Lung (tissue), 12 donors: Measurements from ENCODE around the gene CSK. TPM values are rescaled to one million over a fixed set of nuclear protein-coding genes. Genes with fewer than 3 reads are reported as not detected.
"Not testable (repeated sequence)": the region's sequence is repeated elsewhere in the genome, so short reads cannot be mapped to it uniquely, and the experiment has no call there.

Experiments
- ATAC-seq: fragments of 200-7000 bp; cut with Tn5 transposase; one replicate; pipeline ENCODE4 v1.9.1; 2020; ENCODE audit warnings: moderate number of reproducible peaks; ENCODE audit not compliant: insufficient read depth, low FRiP score
- DNase-seq, 3 donors: peaks; one replicate each; pipeline ENCODE4 v3.0.0-alpha.2; 2013 to 2017
- H3K27ac ChIP-seq, 2 donors: one replicate each; pipeline ENCODE4 v1.5.1; 2013; ENCODE audit warnings: mild to moderate bottlenecking in 2 of 2, moderate library complexity in 2 of 2, control low read depth in 1 of 2, inconsistent platforms in 1 of 2, low read depth in 1 of 2, low read length in 1 of 2
- H3K27me3 ChIP-seq, 3 donors: one replicate each; pipeline ENCODE4 v1.5.1; 2013; ENCODE audit warnings: low read length in 2 of 3; ENCODE audit not compliant: control insufficient read depth in 3 of 3, insufficient read depth in 3 of 3
- H3K36me3 ChIP-seq, 4 donors: one replicate each; pipeline ENCODE4 v1.5.1; 2013; ENCODE audit warnings: low read length in 4 of 4, mild to moderate bottlenecking in 1 of 4, moderate library complexity in 1 of 4; ENCODE audit not compliant: control insufficient read depth in 4 of 4, insufficient read depth in 4 of 4
- H3K4me1 ChIP-seq, 5 donors: one replicate each; pipeline ENCODE4 v1.5.1; 2013; ENCODE audit warnings: low read length in 5 of 5, mild to moderate bottlenecking in 2 of 5, moderate library complexity in 1 of 5; ENCODE audit not compliant: control insufficient read depth in 5 of 5, insufficient read depth in 5 of 5
- H3K4me3 ChIP-seq: one replicate; pipeline ENCODE4 v1.5.1; 2013; ENCODE audit warnings: mild to moderate bottlenecking, control low read depth, moderate library complexity
- H3K9ac ChIP-seq, 2 donors: one replicate each; pipeline ENCODE4 v1.5.1; 2013; ENCODE audit warnings: low read length in 2 of 2, control low read depth in 1 of 2; ENCODE audit not compliant: insufficient read depth in 1 of 2
- H3K9me3 ChIP-seq, 4 donors: one replicate each; pipeline ENCODE4 v1.5.1; 2013; ENCODE audit warnings: low read length in 3 of 4, mild to moderate bottlenecking in 1 of 4, moderate library complexity in 1 of 4; ENCODE audit not compliant: control insufficient read depth in 4 of 4, insufficient read depth in 3 of 4
- WGBS, 2 donors: extraction: QIAGEN DNeasy Blood & Tissue Kit; methylation state at CpG; one replicate each; pipeline ENCODE4 v1.1.7; 2013; 5-methylcytosine and 5-hydroxymethylcytosine counted together
- polyA plus RNA-seq, 2 donors: library from polyadenylated mRNA; stranded (reverse); fragments of 200-250 nt; gene quantifications; one replicate each; pipeline ENCODE4 v1.2.1, GENCODE V29; 2013
- total RNA-seq, 2 donors: library from RNA; depleted of rRNA in 1 of 2; stranded (reverse); fragments of >200 nt in 1 of 2; gene quantifications; one replicate each; pipeline ENCODE4 v1.2.1, GENCODE V29; 2014 to 2021
- TF ChIP-seq, protein P1 (sequence below): IDR thresholded peaks from 2 replicates; pipeline ENCODE4 v1.5.1; 2012; ENCODE audit warnings: mild to moderate bottlenecking; ENCODE audit errors: control extremely low read depth, extremely low read depth
- donor health status: control.
- donor health status: control.
- donor health status: Bipolar disorder and iron deficiency.
- donor health status: healthy.
- donor health status: DM: yes; HTN: yes; CAD: no.

The CSK gene
- total and polyA plus RNA-seq, 4 donors, result 39.7 to 99.1 (median 61.9) TPM

DNA sequence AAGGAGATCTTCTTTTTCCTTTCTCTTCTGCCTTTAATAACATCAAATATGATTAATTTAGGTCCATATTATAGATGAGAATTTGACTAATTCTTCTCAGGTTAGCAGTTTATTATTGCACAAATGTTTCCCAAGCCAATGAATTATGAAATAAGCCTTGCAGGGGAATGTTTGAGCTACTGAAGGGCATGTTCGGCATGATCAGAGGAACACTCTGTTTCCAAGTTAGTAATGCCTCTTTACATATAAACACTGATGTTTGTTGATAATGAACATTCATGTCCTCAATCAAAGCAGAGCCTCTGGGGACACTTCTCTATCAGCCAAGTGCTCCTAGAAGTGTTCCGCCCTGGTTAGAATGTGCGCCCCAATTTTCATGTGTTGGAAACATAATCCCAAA is 46.6 kb upstream of the CSK start:
- Histone ChIP-seq H3K9me3 (no peaks in the 10 kb centered on the region), H3K4me3 (no peak overlapping the region), H3K4me1 (peaks cover 0 to 11% (median 0%) of the 10 kb centered on the region in 5 donors), H3K9ac (no peak overlapping the region), H3K27ac (no peak overlapping the region), H3K36me3 (no peaks in the 10 kb centered on the region), H3K27me3 (peaks cover 0 to 17% (median 5%) of the 10 kb centered on the region in 3 donors)
- 60 to 76% methylated on average over 3 of the region's 3 CpGs for WGBS, 2 donors
- ATAC-seq, result no peak
- TF ChIP-seq, protein P1, sequence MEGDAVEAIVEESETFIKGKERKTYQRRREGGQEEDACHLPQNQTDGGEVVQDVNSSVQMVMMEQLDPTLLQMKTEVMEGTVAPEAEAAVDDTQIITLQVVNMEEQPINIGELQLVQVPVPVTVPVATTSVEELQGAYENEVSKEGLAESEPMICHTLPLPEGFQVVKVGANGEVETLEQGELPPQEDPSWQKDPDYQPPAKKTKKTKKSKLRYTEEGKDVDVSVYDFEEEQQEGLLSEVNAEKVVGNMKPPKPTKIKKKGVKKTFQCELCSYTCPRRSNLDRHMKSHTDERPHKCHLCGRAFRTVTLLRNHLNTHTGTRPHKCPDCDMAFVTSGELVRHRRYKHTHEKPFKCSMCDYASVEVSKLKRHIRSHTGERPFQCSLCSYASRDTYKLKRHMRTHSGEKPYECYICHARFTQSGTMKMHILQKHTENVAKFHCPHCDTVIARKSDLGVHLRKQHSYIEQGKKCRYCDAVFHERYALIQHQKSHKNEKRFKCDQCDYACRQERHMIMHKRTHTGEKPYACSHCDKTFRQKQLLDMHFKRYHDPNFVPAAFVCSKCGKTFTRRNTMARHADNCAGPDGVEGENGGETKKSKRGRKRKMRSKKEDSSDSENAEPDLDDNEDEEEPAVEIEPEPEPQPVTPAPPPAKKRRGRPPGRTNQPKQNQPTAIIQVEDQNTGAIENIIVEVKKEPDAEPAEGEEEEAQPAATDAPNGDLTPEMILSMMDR, result no peak
- no peak for DNase-seq

DNA sequence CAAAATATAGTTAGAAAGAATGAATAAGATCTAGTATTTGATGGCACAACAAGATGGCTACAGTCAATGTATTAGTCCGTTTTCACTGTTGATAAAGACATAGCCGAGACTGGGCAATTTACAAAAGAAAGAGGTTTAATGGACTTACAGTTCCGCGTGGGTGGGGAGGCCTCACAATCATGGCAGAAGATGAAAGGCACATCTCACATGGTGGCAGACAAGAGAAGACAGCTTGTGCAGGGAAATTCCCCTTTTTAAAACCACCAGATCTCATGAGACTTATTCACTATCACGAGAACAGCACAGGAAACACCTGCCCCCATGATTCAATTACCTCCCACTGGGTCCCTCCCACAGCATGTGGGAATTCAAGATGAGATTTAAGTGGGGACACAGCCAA is 43.6 kb upstream of the CSK start:
- not testable (repeated sequence) for H3K27ac ChIP-seq, H3K4me3 ChIP-seq, H3K9me3 ChIP-seq, H3K27me3 ChIP-seq, H3K9ac ChIP-seq, H3K36me3 ChIP-seq, DNase-seq, H3K4me1 ChIP-seq, ATAC-seq
- 59 to 73% methylated on average over 5 of the region's 5 CpGs for WGBS, 2 donors

DNA sequence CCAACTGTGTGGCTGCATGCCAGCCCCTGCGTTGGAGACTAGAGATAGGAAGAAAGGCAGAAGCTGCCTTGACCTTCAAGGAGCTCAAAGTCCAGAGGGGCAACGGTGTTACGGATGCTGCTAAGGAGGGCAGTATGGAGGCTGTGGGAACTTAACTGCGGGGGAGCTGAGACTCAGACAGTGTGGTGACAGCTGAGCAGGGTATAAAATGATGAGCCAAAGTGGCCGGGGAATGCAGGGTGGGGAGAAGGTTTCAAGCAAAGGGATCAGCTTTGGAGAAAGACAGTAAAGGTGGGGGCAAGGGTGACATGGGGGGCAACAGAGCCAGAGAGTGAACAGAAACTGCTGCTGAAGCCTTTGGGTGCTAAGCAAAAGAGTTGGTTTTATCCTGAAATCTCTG is 39.5 kb upstream of the CSK start:
- H3K36me3 ChIP-seq, result no peaks in the 10 kb centered on the region
- TF ChIP-seq, protein P1, result no peak
- peaks cover 0 to 5% (median 0%) of the 10 kb centered on the region in 4 donors for H3K9me3 ChIP-seq
- H3K4me1 ChIP-seq, result no peaks in the 10 kb centered on the region
- no peak for DNase-seq
- WGBS, 2 donors, result 92 to 94% methylated on average over 5 of the region's 5 CpGs
- no peaks in the 10 kb centered on the region for H3K27me3 ChIP-seq
- no peak for ATAC-seq
- H3K9ac ChIP-seq, result no peak overlapping the region
- no peak overlapping the region for H3K27ac ChIP-seq
- no peak overlapping the region for H3K4me3 ChIP-seq

DNA sequence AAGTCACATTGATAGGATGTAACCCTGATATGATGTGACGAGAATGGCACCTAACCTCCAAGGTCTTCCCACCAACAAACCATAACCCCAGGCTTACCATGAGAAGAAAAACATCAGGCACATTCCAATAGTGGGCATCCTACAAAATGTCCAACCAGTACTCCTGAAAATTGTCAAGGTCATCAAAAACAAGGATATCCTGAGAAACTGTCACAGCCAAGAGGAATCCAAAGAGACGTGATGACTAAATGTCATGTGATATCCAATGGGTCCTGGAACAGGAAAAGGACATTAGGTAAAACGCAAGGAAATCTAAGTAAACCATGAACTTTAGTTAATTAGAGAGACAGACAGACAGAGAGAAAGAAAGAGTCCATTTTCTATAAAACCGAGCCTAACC is 35.5 kb upstream of the CSK start:
- H3K27me3 ChIP-seq, result no peaks in the 10 kb centered on the region
- no peak overlapping the region for H3K4me3 ChIP-seq
- no peak overlapping the region for H3K9ac ChIP-seq
- no peak for DNase-seq
- peaks cover 0 to 5% (median 0%) of the 10 kb centered on the region in 4 donors for H3K9me3 ChIP-seq
- H3K4me1 ChIP-seq, result no peaks in the 10 kb centered on the region
- 66 to 82% methylated on average over 4 of the region's 4 CpGs for WGBS, 2 donors
- no peak overlapping the region for H3K27ac ChIP-seq
- TF ChIP-seq, protein P1, result no peak
- no peak for ATAC-seq
- H3K36me3 ChIP-seq, result no peaks in the 10 kb centered on the region
